HCT116 (cell line): ENCODE data around the gene BCO1. TPM values are rescaled to one million over a fixed set of nuclear protein-coding genes. Genes with fewer than 3 reads are reported as not detected.

Experiments used
- ATAC-seq: fragments of 200-7000 bp; cut with Tn5 transposase; 2 replicates; pipeline ENCODE4 v1.9.1; 2020; ENCODE audit warnings: mild to moderate bottlenecking, moderate library complexity
- BruUV-seq: library from RNA; stranded (reverse); fragments of 400-500 nt; replicated peaks from 2 replicates; lab custom pipeline; 2021; lab: Mats Ljungman, UMichigan
- CTCF ChIA-PET: fragments of 300-600 bp; sonication (Branson Sonifier 250); formaldehyde crosslinking; loops from one replicate; lab custom pipeline; 2021; ENCODE audit warnings: antibody characterized with exemption; lab: Charles Lee
- POLR2A ChIA-PET: fragments of 300-600, 350-600 bp; sonication (Branson Sonifier 250); formaldehyde crosslinking; loops from one replicate; lab custom pipeline; 2021; ENCODE audit warnings: antibody characterized with exemption; lab: Charles Lee
- RAD21 ChIA-PET, 2 experiments: fragments of 300-600 bp; sonication (Branson Sonifier 250); formaldehyde crosslinking; loops; one replicate each; lab custom pipeline; 2023; ENCODE audit warnings: low total read pairs in 2 of 2; ENCODE audit not compliant: uncharacterized antibody in 2 of 2, unreplicated experiment in 2 of 2, low non-redundant PET in 1 of 2; lab: Charles Lee
- DNase-seq: peaks from one replicate; pipeline ENCODE4 v3.0.0-alpha.2; 2010; ENCODE audit warnings: low read depth, low spot score
- H2AFZ ChIP-seq: fragments of 200-600 bp; shearing (Covaris generic), sonication (generic); 2 replicates; pipeline ENCODE4 v1.6.1; 2017; ENCODE audit warnings: low read depth, mixed run types, mixed read lengths, antibody characterized with exemption, low read length; ENCODE audit not compliant: poor library complexity, severe bottlenecking
- H3K27ac ChIP-seq: 2 replicates; pipeline ENCODE4 v1.5.1; 2012; ENCODE audit warnings: low read depth, low read length
- H3K27me3 ChIP-seq: fragments of 200-600 bp; sonication (generic); 2 replicates; pipeline ENCODE4 v1.6.1; 2016; ENCODE audit warnings: mixed run types, low read length, mixed read lengths; ENCODE audit not compliant: insufficient read depth
- H3K36me3 ChIP-seq, 2 experiments: fragments of 200-500 bp in 1 of 2; fragments of 200-600 bp in 1 of 2; sonication (Bioruptor generic) in 1 of 2; sonication (generic) in 1 of 2; 2 replicates each; pipeline versions ENCODE4 v1.5.1 to v1.6.1; 2014 to 2016; ENCODE audit warnings: low read length in 2 of 2, inconsistent platforms in 1 of 2, mixed read lengths in 1 of 2, mixed run types in 1 of 2; ENCODE audit not compliant: insufficient read depth in 2 of 2, control insufficient read depth in 1 of 2
- H3K4me1 ChIP-seq, 2 experiments: fragments of 200-600 bp in 1 of 2; sonication (generic) in 1 of 2; 2 replicates each; pipeline versions ENCODE4 v1.5.1 to v1.6.1; 2012 to 2017; ENCODE audit warnings: low read length in 2 of 2, inconsistent platforms in 1 of 2, mild to moderate bottlenecking in 1 of 2, mixed read lengths in 1 of 2, mixed run types in 1 of 2, moderate library complexity in 1 of 2; ENCODE audit not compliant: insufficient read depth in 2 of 2, control insufficient read depth in 1 of 2
- H3K4me2 ChIP-seq: fragments of 200-600 bp; sonication (generic); 2 replicates; pipeline ENCODE4 v1.6.1; 2017; ENCODE audit warnings: mixed run types, low read length, mixed read lengths
- H3K4me3 ChIP-seq, 2 experiments: fragments of 200-600 bp in 1 of 2; sonication (generic) in 1 of 2; replicated peaks in 1 of 2; 2 replicates each; pipeline ENCODE4 v1.5.1; 2011 to 2016; ENCODE audit warnings: low read length in 2 of 2, control low read depth in 1 of 2, low read depth in 1 of 2, mild to moderate bottlenecking in 1 of 2, mixed read lengths in 1 of 2, mixed run types in 1 of 2
- H3K79me2 ChIP-seq: fragments of 200-600 bp; sonication (generic); 2 replicates; pipeline ENCODE4 v1.6.1; 2017; ENCODE audit warnings: mild to moderate bottlenecking, mixed run types, low read length, moderate library complexity, mixed read lengths; ENCODE audit not compliant: insufficient read depth
- H3K9ac ChIP-seq: fragments of 200-600 bp; sonication (generic); 2 replicates; pipeline ENCODE4 v1.6.1; 2016; ENCODE audit warnings: low read length, mixed read lengths
- H3K9me2 ChIP-seq: fragments of 200-600 bp; sonication (generic), shearing (Covaris generic); 2 replicates; pipeline ENCODE4 v1.6.1; 2017; ENCODE audit warnings: mixed run types, mild to moderate bottlenecking, moderate library complexity; ENCODE audit not compliant: insufficient read depth
- H3K9me3 ChIP-seq, 2 experiments: fragments of 200-500 bp in 1 of 2; fragments of 200-600 bp in 1 of 2; sonication (Bioruptor generic) in 1 of 2; sonication (generic) in 1 of 2; 2 replicates each; pipeline ENCODE4 v1.6.1; 2014 to 2017; ENCODE audit warnings: low read length in 2 of 2, mixed read lengths in 2 of 2, inconsistent platforms in 1 of 2, low read depth in 1 of 2, mild to moderate bottlenecking in 1 of 2, mixed run types in 1 of 2, moderate library complexity in 1 of 2; ENCODE audit not compliant: control insufficient read depth in 1 of 2, insufficient read depth in 1 of 2
- H4K20me1 ChIP-seq: fragments of 200-600 bp; sonication (generic), shearing (Covaris generic); 2 replicates; pipeline ENCODE4 v1.6.1; 2017; ENCODE audit warnings: mixed run types, mild to moderate bottlenecking, moderate library complexity; ENCODE audit not compliant: insufficient read depth
- CEBPB ChIP-seq: IDR thresholded peaks from 2 replicates; pipeline ENCODE4 v1.6.1; 2012; ENCODE audit warnings: low read depth
- CTCF ChIP-seq, 3 experiments: fragments of 200-600 bp in 1 of 3; sonication (generic) in 1 of 3; IDR thresholded peaks in 2 of 3; conservative IDR thresholded peaks in 1 of 3; 2 replicates each; pipeline ENCODE4 v1.5.1; 2012 to 2017; ENCODE audit warnings: low read depth in 2 of 3, low read length in 2 of 3, antibody characterized with exemption in 1 of 3, borderline replicate concordance in 1 of 3, control low read depth in 1 of 3, mild to moderate bottlenecking in 1 of 3, mixed read lengths in 1 of 3, mixed run types in 1 of 3, moderate library complexity in 1 of 3; ENCODE audit not compliant: insufficient read depth in 1 of 3
- EGR1 ChIP-seq: IDR thresholded peaks from 2 replicates; pipeline ENCODE4 v1.6.1; 2012; ENCODE audit warnings: low read depth
- ELF1 ChIP-seq: IDR thresholded peaks from 2 replicates; pipeline ENCODE4 v1.6.1; 2012; ENCODE audit warnings: low read depth, borderline replicate concordance
- EZH2 ChIP-seq: fragments of 200-600 bp; sonication (generic); IDR thresholded peaks from 2 replicates; pipeline ENCODE4 v1.6.1; 2017; ENCODE audit warnings: antibody characterized with exemption, mixed run types
- EZH2phosphoT487 ChIP-seq: fragments of 200-600 bp; IDR thresholded peaks from 2 replicates; pipeline ENCODE4 v1.6.1; 2018; ENCODE audit warnings: antibody characterized with exemption, borderline replicate concordance
- FOSL1 ChIP-seq: IDR thresholded peaks from 2 replicates; pipeline ENCODE4 v1.6.1; 2012; ENCODE audit warnings: low read depth
- POLR2AphosphoS5 ChIP-seq: IDR thresholded peaks from 2 replicates; pipeline ENCODE4 v1.6.1; 2011; ENCODE audit warnings: mild to moderate bottlenecking, low read depth, low read length, moderate library complexity
- RAD21 ChIP-seq: IDR thresholded peaks from 2 replicates; pipeline ENCODE4 v1.6.1; 2012; ENCODE audit warnings: low read depth, mild to moderate bottlenecking
- SIN3A ChIP-seq: IDR thresholded peaks from 2 replicates; pipeline ENCODE4 v1.6.1; 2012; ENCODE audit warnings: low read depth
- SRF ChIP-seq: IDR thresholded peaks from 2 replicates; pipeline ENCODE4 v1.6.1; 2012; ENCODE audit warnings: low read depth
- TCF7L2 ChIP-seq: IDR thresholded peaks from 2 replicates; pipeline ENCODE4 v1.7.0; 2011; ENCODE audit warnings: borderline replicate concordance, inconsistent platforms; ENCODE audit not compliant: insufficient read depth, insufficient read length; ENCODE audit errors: extremely low read depth
- ZFX ChIP-seq: fragments of 450-650 bp; IDR thresholded peaks from 2 replicates; pipeline ENCODE4 v1.6.1; 2017
- intact Hi-C: fragments of 100-400 bp; cut with micrococcal nuclease; formaldehyde crosslinking; loops from 2 replicates; pipeline ENCODE4 v1.10.0; 2022
- total RNA-seq: library from RNA; stranded (reverse); gene quantifications from one replicate; pipeline ENCODE4 v1.2.1, GENCODE V29; 2021; ENCODE audit not compliant: unreplicated experiment
- TF ChIP-seq, protein P1 (sequence below): IDR thresholded peaks from 2 replicates; pipeline ENCODE4 v1.6.1; 2012; ENCODE audit warnings: low read depth
- TF ChIP-seq, protein P2 (sequence below): IDR thresholded peaks from 2 replicates; pipeline ENCODE4 v1.6.1; 2012

BCO1 gene
- total RNA-seq, 1 experiment from 2014 or later: not detected

- Histone ChIP-seq H3K79me2 (no peaks in the 10 kb centered on the region), H2AFZ (no peak overlapping the region), H3K27ac (no peak overlapping the region), H4K20me1 (no peaks in the 10 kb centered on the region), H3K27me3 (peaks cover 21% of the 10 kb centered on the region; the same call in 1 of the 2 replicates), H3K4me1 (peaks cover 2 to 5% of the 10 kb centered on the region in 2 experiments; a peak in 3 of 4 replicates), H3K4me2 (no peak overlapping the region), H3K9me2 (no peaks in the 10 kb centered on the region), H3K36me3 (no peaks in the 10 kb centered on the region), H3K9me3 (no peaks in the 10 kb centered on the region), H3K4me3 (no peak overlapping the region), H3K9ac (no peak overlapping the region)
- ChIA-PET RAD21 (no interaction called here), CTCF (interaction anchor here (0.9 kb wide), 1 partner anchor 23 kb away, joined by 4 read pairs; no protein-coding TSS in a partner anchor), POLR2A (no interaction called here)
- DNase-seq (no peak), ATAC-seq (no peak)
- no TSS peak for BruUV-seq
- intact Hi-C loops: no loop called here
- TF ChIP-seq ELF1 (no peak), POLR2AphosphoS5 (no peak)
Observed at GRCh38 chr16:81227785-81228184, 10.7 kb upstream of the BCO1 start.

GRCh38 chr16:81229811-81230210 is 8.7 kb upstream of the BCO1 start:
- no TSS peak for BruUV-seq
- no peak overlapping the region for H3K4me3 ChIP-seq
- no peaks in the 10 kb centered on the region for H4K20me1 ChIP-seq
- H3K4me2 ChIP-seq: no peak overlapping the region
- no peaks in the 10 kb centered on the region for H3K79me2 ChIP-seq
- ATAC-seq (no peak), DNase-seq (no peak)
- H3K4me1 ChIP-seq: no peaks in the 10 kb centered on the region
- H3K27ac ChIP-seq: no peak overlapping the region
- ChIA-PET CTCF (interaction anchor here (1.1 kb wide), 1 partner anchor 15 kb away, joined by 3 read pairs; no protein-coding TSS in a partner anchor), POLR2A (no interaction called here), RAD21 (no interaction called here)
- H3K9ac ChIP-seq: no peak overlapping the region
- H3K36me3 ChIP-seq: no peaks in the 10 kb centered on the region
- intact Hi-C loops: no loop called here
- H2AFZ ChIP-seq: no peak overlapping the region
- no peaks in the 10 kb centered on the region for H3K9me3 ChIP-seq
- H3K9me2 ChIP-seq: no peaks in the 10 kb centered on the region
- peaks cover 21% of the 10 kb centered on the region; the same call in 1 of the 2 replicates for H3K27me3 ChIP-seq
- TF ChIP-seq ZFX (no peak), SRF (no peak), POLR2AphosphoS5 (no peak), FOSL1 (no peak), SIN3A (no peak), RAD21 (no peak), CEBPB (no peak), EZH2 (no peak), ELF1 (no peak), TCF7L2 (no peak), EZH2phosphoT487 (no peak), EGR1 (no peak), CTCF (IDR thresholded peaks at IDR 0.05 in 2 of 3, conservative IDR thresholded peaks at IDR 0.05 in 1 of 3; ENCODE audit: borderline replicate concordance in 1 of 3, insufficient read depth in 1 of 3, low read depth in 2 of 3, low read length in 2 of 3) (no peak)
- TF ChIP-seq, protein P1, sequence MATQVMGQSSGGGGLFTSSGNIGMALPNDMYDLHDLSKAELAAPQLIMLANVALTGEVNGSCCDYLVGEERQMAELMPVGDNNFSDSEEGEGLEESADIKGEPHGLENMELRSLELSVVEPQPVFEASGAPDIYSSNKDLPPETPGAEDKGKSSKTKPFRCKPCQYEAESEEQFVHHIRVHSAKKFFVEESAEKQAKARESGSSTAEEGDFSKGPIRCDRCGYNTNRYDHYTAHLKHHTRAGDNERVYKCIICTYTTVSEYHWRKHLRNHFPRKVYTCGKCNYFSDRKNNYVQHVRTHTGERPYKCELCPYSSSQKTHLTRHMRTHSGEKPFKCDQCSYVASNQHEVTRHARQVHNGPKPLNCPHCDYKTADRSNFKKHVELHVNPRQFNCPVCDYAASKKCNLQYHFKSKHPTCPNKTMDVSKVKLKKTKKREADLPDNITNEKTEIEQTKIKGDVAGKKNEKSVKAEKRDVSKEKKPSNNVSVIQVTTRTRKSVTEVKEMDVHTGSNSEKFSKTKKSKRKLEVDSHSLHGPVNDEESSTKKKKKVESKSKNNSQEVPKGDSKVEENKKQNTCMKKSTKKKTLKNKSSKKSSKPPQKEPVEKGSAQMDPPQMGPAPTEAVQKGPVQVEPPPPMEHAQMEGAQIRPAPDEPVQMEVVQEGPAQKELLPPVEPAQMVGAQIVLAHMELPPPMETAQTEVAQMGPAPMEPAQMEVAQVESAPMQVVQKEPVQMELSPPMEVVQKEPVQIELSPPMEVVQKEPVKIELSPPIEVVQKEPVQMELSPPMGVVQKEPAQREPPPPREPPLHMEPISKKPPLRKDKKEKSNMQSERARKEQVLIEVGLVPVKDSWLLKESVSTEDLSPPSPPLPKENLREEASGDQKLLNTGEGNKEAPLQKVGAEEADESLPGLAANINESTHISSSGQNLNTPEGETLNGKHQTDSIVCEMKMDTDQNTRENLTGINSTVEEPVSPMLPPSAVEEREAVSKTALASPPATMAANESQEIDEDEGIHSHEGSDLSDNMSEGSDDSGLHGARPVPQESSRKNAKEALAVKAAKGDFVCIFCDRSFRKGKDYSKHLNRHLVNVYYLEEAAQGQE: no peak
- TF ChIP-seq, protein P2, sequence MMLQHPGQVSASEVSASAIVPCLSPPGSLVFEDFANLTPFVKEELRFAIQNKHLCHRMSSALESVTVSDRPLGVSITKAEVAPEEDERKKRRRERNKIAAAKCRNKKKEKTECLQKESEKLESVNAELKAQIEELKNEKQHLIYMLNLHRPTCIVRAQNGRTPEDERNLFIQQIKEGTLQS: no peak
